Neural progenitor cell (in vitro differentiated cells): ENCODE data around the gene MRPS17. TPM values are rescaled to one million over a fixed set of nuclear protein-coding genes. Genes with fewer than 3 reads are reported as not detected.

ENCODE experiments used
- DNase-seq: peaks from one replicate; pipeline ENCODE4 v3.0.0-alpha.2; 2016; ENCODE audit warnings: low spot score
- H2AFZ ChIP-seq: fragments of 200-600 bp; sonication (generic); replicated peaks from 2 replicates; pipeline ENCODE4 v1.6.1; 2016; ENCODE audit warnings: antibody characterized with exemption
- H3F3A ChIP-seq: fragments of 200-600 bp; sonication (generic); 2 replicates; pipeline ENCODE4 v1.6.1; 2016; ENCODE audit warnings: antibody characterized with exemption, low read depth
- H3K27ac ChIP-seq: fragments of 200-600 bp; sonication (generic); 2 replicates; pipeline ENCODE4 v1.5.1; 2016; ENCODE audit warnings: mild to moderate bottlenecking
- H3K27me3 ChIP-seq: fragments of 200-600 bp; sonication (generic); 2 replicates; pipeline ENCODE4 v1.6.1; 2016; ENCODE audit warnings: mild to moderate bottlenecking, moderate library complexity
- H3K36me3 ChIP-seq: fragments of 200-600 bp; sonication (generic); 2 replicates; pipeline ENCODE4 v1.5.1; 2016
- H3K4me1 ChIP-seq: fragments of 200-600 bp; sonication (generic); 2 replicates; pipeline ENCODE4 v1.6.1; 2016; ENCODE audit warnings: mixed run types
- H3K4me2 ChIP-seq: fragments of 200-600 bp; sonication (generic); 2 replicates; pipeline ENCODE4 v1.6.1; 2016
- H3K4me3 ChIP-seq: fragments of 200-600 bp; sonication (generic); 2 replicates; pipeline ENCODE4 v1.5.1; 2016
- H3K79me2 ChIP-seq: fragments of 200-600 bp; sonication (generic); 2 replicates; pipeline ENCODE4 v1.6.1; 2016; ENCODE audit warnings: low read depth
- H3K9ac ChIP-seq: fragments of 200-600 bp; sonication (generic); 2 replicates; pipeline ENCODE4 v1.6.1; 2016
- H3K9me3 ChIP-seq: fragments of 200-600 bp; sonication (generic); 2 replicates; pipeline ENCODE4 v1.5.1; 2016; ENCODE audit warnings: low read depth
- H4K20me1 ChIP-seq: fragments of 200-600 bp; sonication (generic); 2 replicates; pipeline ENCODE4 v1.6.1; 2016; ENCODE audit warnings: low read depth
- H3K27ac Mint-ChIP-seq: 3 replicates; pipeline ENCODE4 v1.8.0; 2021; ENCODE audit warnings: mixed read lengths
- H3K27me3 Mint-ChIP-seq: 2 replicates; pipeline ENCODE4 v1.8.0; 2022; ENCODE audit warnings: low read depth, mild to moderate bottlenecking, inconsistent platforms, moderate library complexity, mixed read lengths; ENCODE audit not compliant: insufficient read depth
- H3K36me3 Mint-ChIP-seq: 3 replicates; pipeline ENCODE4 v1.8.0; 2021; ENCODE audit warnings: mixed read lengths
- H3K4me1 Mint-ChIP-seq: 3 replicates; pipeline ENCODE4 v1.8.0; 2021; ENCODE audit warnings: mixed read lengths
- H3K4me3 Mint-ChIP-seq: 3 replicates; pipeline ENCODE4 v1.8.0; 2021; ENCODE audit warnings: mild to moderate bottlenecking, moderate library complexity, mixed read lengths
- H3K9me3 Mint-ChIP-seq: 3 replicates; pipeline ENCODE4 v1.8.0; 2020; ENCODE audit warnings: mixed read lengths
- EZH2 ChIP-seq: fragments of 200-600 bp; sonication (generic); IDR thresholded peaks from 2 replicates; pipeline ENCODE4 v1.6.1; 2017; ENCODE audit warnings: antibody characterized with exemption, mild to moderate bottlenecking, moderate library complexity
- EZH2phosphoT487 ChIP-seq: fragments of 200-600 bp; sonication (generic); IDR thresholded peaks from 2 replicates; pipeline ENCODE4 v1.6.1; 2017; ENCODE audit warnings: antibody characterized with exemption
- total RNA-seq: library from RNA; depleted of rRNA; stranded (reverse); fragments of >200 nt; gene quantifications from 2 replicates; pipeline ENCODE4 v1.2.3, GENCODE V29; 2015; ENCODE audit warnings: low replicate concordance
- TF ChIP-seq, protein P1 (sequence below): fragments of 200-600 bp; sonication (generic); IDR thresholded peaks from 2 replicates; pipeline ENCODE4 v1.5.1; 2017; ENCODE audit warnings: antibody characterized with exemption, mild to moderate bottlenecking

MRPS17 gene
- total RNA-seq, 1 donor from 2014 or later = 15.3 TPM

DNA sequence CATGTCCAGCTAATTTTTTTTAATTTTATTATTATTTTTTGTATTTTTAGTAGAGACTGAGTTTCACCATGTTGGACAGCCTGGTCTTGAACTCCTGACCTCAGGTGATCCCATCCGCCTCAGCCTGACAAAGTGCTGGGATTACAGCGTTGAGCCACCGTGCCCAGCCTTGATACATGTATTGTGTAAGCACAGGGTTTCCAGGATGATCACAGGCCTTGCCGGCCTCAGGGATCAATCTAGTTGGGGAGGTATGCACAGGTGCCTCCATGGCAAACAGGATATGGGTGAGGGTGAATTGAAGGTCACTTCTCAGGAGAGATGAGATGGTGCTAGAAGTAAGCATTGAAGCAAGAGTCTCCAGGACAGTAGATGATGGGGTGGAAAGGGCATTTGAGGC is 5.5 kb downstream of the MRPS17 start:
- Mint-ChIP-seq H3K36me3 (peaks cover 13% of the 10 kb centered on the region), H3K9me3 (no peaks in the 10 kb centered on the region), H3K4me3 (no peak overlapping the region), H3K4me1 (peaks cover 8% of the 10 kb centered on the region), H3K27me3 (peaks cover 2% of the 10 kb centered on the region), H3K27ac (no peak overlapping the region)
- no peaks in the 10 kb centered on the region for H4K20me1 ChIP-seq
- H3K4me1 ChIP-seq = peaks cover 3% of the 10 kb centered on the region
- H3K4me3 ChIP-seq = no peak overlapping the region
- no peaks in the 10 kb centered on the region for H3K36me3 ChIP-seq
- H3K9me3 ChIP-seq = no peaks in the 10 kb centered on the region
- H3F3A ChIP-seq = no peaks in the 10 kb centered on the region
- H3K9ac ChIP-seq = no peak overlapping the region
- no peak for DNase-seq
- no peak overlapping the region for H3K27ac ChIP-seq
- peaks cover 2% of the 10 kb centered on the region for H3K27me3 ChIP-seq
- no peak for TF ChIP-seq EZH2
- no peak for TF ChIP-seq EZH2phosphoT487
- TF ChIP-seq, protein P1, sequence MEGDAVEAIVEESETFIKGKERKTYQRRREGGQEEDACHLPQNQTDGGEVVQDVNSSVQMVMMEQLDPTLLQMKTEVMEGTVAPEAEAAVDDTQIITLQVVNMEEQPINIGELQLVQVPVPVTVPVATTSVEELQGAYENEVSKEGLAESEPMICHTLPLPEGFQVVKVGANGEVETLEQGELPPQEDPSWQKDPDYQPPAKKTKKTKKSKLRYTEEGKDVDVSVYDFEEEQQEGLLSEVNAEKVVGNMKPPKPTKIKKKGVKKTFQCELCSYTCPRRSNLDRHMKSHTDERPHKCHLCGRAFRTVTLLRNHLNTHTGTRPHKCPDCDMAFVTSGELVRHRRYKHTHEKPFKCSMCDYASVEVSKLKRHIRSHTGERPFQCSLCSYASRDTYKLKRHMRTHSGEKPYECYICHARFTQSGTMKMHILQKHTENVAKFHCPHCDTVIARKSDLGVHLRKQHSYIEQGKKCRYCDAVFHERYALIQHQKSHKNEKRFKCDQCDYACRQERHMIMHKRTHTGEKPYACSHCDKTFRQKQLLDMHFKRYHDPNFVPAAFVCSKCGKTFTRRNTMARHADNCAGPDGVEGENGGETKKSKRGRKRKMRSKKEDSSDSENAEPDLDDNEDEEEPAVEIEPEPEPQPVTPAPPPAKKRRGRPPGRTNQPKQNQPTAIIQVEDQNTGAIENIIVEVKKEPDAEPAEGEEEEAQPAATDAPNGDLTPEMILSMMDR = no peak
- H3K4me2 ChIP-seq = no peak overlapping the region
- peaks cover 17% of the 10 kb centered on the region for H3K79me2 ChIP-seq
- no peak overlapping the region for H2AFZ ChIP-seq

DNA sequence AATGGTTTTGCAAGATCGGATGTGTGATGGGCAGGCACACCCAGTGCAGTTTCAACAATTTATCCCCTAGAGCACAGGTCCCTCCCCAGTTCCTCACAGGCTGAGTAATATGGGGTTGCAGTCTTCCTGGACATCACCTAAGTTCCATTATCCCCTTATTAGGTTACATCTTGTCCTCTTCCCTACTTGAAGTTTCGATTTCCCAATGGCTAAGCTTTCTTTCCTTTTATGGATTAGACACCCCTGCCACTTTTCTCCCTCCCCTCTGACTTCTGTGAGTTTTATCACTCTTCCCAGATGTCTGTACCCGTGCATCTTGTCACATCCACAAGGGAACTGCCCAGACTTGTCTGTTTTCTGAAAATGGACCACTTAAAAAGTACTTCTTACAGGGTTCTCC is 10.3 kb downstream of the MRPS17 start:
- Mint-ChIP-seq H3K36me3 (peaks cover 10% of the 10 kb centered on the region), H3K27ac (no peak overlapping the region), H3K4me1 (peaks cover 6% of the 10 kb centered on the region), H3K4me3 (no peak overlapping the region), H3K27me3 (no peaks in the 10 kb centered on the region), H3K9me3 (no peaks in the 10 kb centered on the region)
- H3F3A ChIP-seq = no peaks in the 10 kb centered on the region
- no peak overlapping the region for H3K4me3 ChIP-seq
- H3K36me3 ChIP-seq = no peaks in the 10 kb centered on the region
- H2AFZ ChIP-seq = no peak overlapping the region
- no peak overlapping the region for H3K9ac ChIP-seq
- no peaks in the 10 kb centered on the region for H3K9me3 ChIP-seq
- peaks cover 23% of the 10 kb centered on the region for H3K79me2 ChIP-seq
- peaks cover 8% of the 10 kb centered on the region for H4K20me1 ChIP-seq
- no peak overlapping the region for H3K4me2 ChIP-seq
- no peak overlapping the region for H3K27ac ChIP-seq
- no peak for DNase-seq
- TF ChIP-seq, protein P1 = no peak
- no peak for TF ChIP-seq EZH2phosphoT487
- TF ChIP-seq EZH2 = no peak
- peaks cover 22% of the 10 kb centered on the region for H3K27me3 ChIP-seq
- peaks cover 5% of the 10 kb centered on the region for H3K4me1 ChIP-seq

DNA sequence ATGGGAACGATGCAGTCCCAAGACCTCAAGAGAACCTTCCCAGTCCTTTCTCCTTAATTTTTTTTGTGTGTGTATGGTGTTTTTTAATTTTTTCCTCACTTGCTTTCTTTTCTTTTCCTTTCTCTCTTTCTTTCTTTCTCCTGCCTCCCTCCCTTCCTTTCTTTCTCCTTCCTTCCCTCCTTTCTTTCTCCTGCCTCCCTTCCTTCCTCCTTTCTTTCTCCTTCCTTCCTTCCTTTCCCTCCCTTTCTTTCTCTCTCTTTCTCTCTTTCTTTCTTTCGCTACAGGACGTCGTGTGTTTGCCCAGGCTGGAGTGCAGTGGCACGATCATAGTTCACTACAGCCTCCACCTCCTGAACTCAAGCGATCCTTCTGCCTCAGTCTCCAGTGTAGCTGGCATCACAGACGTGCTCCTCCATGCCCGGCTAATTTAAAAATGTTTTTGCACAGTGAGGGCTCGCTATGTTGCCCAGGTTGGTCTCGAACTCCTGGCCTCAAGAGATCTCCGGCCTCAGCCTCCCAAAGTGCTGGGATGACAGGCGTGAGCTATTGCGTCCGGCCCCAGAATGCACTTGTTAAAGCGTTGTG is 12.0 kb downstream of the MRPS17 start:
- H3K36me3 ChIP-seq = no peaks in the 10 kb centered on the region
- no peaks in the 10 kb centered on the region for H3F3A ChIP-seq
- Mint-ChIP-seq H3K4me1 (peaks cover 6% of the 10 kb centered on the region), H3K4me3 (peak overlapping the region; percentile 80), H3K9me3 (no peaks in the 10 kb centered on the region), H3K36me3 (peaks cover 15% of the 10 kb centered on the region), H3K27ac (peak overlapping the region; percentile 40), H3K27me3 (no peaks in the 10 kb centered on the region)
- peaks cover 39% of the 10 kb centered on the region for H3K79me2 ChIP-seq
- H3K27me3 ChIP-seq = peaks cover 22% of the 10 kb centered on the region
- H3K9ac ChIP-seq = no peak overlapping the region
- no peaks in the 10 kb centered on the region for H3K9me3 ChIP-seq
- peaks cover 5% of the 10 kb centered on the region for H3K4me1 ChIP-seq
- no peak overlapping the region for H3K4me3 ChIP-seq
- TF ChIP-seq, protein P1 = no peak
- TF ChIP-seq EZH2phosphoT487 (no peak), EZH2 (no peak)
- H3K4me2 ChIP-seq = peak overlapping the region; percentile 65
- H2AFZ ChIP-seq = no peak overlapping the region
- peaks cover 10% of the 10 kb centered on the region for H4K20me1 ChIP-seq
- no peak for DNase-seq
- no peak overlapping the region for H3K27ac ChIP-seq
